Activated CD4-positive, alpha-beta memory T cell treated with anti-CD3 and anti-CD28 coated beads, Interleukin-2, amount 10 ng/mL, durations not matched to agents 7 days and 5 days (primary cell): ENCODE data around the gene ERGIC1. TPM values are rescaled to one million over a fixed set of nuclear protein-coding genes. Genes with fewer than 3 reads are reported as not detected.
"Not testable (repeated sequence)": the region's sequence is repeated elsewhere in the genome, so short reads cannot be mapped to it uniquely, and the experiment has no call there.

Source experiments
- CTCF ChIA-PET: fragments of 350-600 bp; sonication (Branson Sonifier 250); formaldehyde crosslinking; loops from one replicate; lab custom pipeline; 2021; ENCODE audit warnings: antibody characterized with exemption, inconsistent platforms; lab: Charles Lee
- POLR2A ChIA-PET: fragments of 350-600 bp; sonication (Branson Sonifier 250); formaldehyde crosslinking; loops from one replicate; lab custom pipeline; 2021; ENCODE audit warnings: antibody characterized with exemption; lab: Charles Lee
- DNase-seq: peaks from one replicate; pipeline ENCODE4 v3.0.0-alpha.2; 2020
- H3K27ac Mint-ChIP-seq: one replicate; pipeline ENCODE4 v1.8.0; 2021; ENCODE audit warnings: mild to moderate bottlenecking, mixed read lengths
- H3K27me3 Mint-ChIP-seq: one replicate; pipeline ENCODE4 v1.8.0; 2021; ENCODE audit warnings: mixed read lengths
- H3K36me3 Mint-ChIP-seq: one replicate; pipeline ENCODE4 v1.8.0; 2021; ENCODE audit warnings: low read depth, mixed read lengths
- H3K4me1 Mint-ChIP-seq: one replicate; pipeline ENCODE4 v1.8.0; 2021; ENCODE audit warnings: mixed read lengths
- H3K4me3 Mint-ChIP-seq: one replicate; pipeline ENCODE4 v1.8.0; 2021; ENCODE audit warnings: mild to moderate bottlenecking, mixed read lengths
- H3K9me3 Mint-ChIP-seq: one replicate; pipeline ENCODE4 v1.8.0; 2021; ENCODE audit warnings: mixed read lengths
- total RNA-seq, 2 experiments: library from RNA; stranded (reverse); gene quantifications; one replicate each; pipeline ENCODE4 v1.2.3, GENCODE V29; 2021

Gene ERGIC1, protein sequence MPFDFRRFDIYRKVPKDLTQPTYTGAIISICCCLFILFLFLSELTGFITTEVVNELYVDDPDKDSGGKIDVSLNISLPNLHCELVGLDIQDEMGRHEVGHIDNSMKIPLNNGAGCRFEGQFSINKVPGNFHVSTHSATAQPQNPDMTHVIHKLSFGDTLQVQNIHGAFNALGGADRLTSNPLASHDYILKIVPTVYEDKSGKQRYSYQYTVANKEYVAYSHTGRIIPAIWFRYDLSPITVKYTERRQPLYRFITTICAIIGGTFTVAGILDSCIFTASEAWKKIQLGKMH
- 10 to 100 TPM; 36.1 to 37.2 TPM for total RNA-seq

DNA sequence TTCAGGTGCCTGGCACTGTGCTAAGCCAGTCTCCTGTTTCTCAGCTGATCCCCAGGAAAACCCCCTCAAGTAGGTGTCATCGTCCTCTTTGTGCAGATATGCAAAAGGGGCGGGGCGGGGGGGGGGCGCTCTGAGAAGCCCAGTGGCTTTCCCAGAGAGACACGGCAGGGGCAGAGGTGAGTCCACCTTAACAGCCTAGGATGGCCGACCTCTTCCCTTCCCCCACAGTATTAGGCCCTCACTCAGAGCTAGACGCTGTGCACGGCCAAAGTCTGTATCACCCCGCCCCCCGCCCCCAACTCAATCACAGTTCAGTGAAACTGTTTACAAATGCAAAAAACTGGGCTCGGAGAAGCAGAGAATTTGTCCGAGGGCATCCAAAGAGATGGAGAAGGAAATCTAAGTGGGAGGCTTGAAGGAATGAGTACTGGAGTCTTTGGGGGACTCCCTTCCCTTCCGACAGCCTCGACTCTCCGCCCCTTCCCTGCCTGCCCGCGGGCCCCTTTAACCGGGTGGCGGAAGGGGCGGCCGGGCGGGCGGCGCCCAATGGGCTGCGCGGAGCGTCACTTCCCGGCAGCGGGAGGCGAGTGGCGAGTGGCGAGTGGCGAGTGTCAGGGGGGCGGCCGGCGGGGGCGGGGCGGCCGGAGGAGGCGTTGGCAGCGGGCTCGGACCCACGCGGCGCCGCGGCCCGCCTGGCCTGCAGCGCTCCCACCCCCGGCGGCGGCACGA is at the start of gene ERGIC1:
Gene ERGIC1 (plus strand): TSS at position 566 of the 729 bp plus-strand sequence. CDS start 163 bp downstream, at position 729.
- ChIA-PET CTCF (interaction anchor here (1.3 kb wide), 1 partner anchor 27 kb away, joined by 3 read pairs; no protein-coding TSS in a partner anchor), POLR2A (interaction anchor here (3.2 kb wide), 1 partner anchor 62 kb away, joined by 26 read pairs; the partner anchor contains the start of gene DUSP1)
- peak within 1 kb of the TSS; percentile 78 for H3K4me3 Mint-ChIP-seq
- H3K27me3 Mint-ChIP-seq = no peaks in the 10 kb centered on the region
- peaks cover 46% of the 10 kb centered on the region for H3K4me1 Mint-ChIP-seq
- H3K27ac Mint-ChIP-seq = peak within 1 kb of the TSS; percentile 75
- DNase-seq = peak; percentile 77
- no peaks in the 10 kb centered on the region for H3K9me3 Mint-ChIP-seq
- H3K36me3 Mint-ChIP-seq = no peaks in the 10 kb centered on the region

DNA sequence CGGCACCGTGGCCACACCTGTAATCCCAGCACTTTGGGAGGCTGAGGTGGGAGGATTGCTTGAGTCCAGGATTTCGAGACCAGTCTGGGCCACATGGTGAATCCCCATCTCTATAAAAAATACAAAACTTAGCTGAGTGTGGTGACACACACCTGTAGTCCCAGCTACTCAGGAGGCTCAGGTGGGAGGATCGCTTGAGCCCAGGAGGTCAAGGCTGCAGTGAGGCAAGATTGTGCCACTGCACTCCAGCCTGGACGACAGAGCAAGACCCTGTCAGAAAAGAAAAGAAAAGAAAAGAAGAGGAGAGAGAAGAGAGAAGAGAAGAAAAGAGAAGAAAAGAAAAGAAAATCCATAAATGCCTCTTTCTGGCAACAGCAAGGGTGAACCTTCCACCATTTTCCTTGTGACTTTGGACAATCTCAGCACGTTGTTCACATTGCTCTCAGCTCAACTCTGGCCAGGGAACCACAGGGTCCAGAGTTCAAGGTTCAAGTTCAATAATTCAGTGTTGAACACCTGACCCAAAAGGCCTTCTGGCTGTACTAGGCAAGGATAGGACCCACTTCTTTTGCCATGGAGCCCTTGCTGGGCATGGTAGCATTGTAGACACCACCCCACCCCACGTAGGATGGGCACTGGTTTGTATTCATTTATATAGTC is 48.5 kb upstream of the ERGIC1 start:
- Mint-ChIP-seq H3K27ac (no peak overlapping the region), H3K27me3 (no peaks in the 10 kb centered on the region), H3K4me3 (no peak overlapping the region), H3K4me1 (peaks cover 10% of the 10 kb centered on the region), H3K9me3 (no peaks in the 10 kb centered on the region), H3K36me3 (no peaks in the 10 kb centered on the region)
- DNase-seq = no peak
- ChIA-PET POLR2A (no interaction called here), CTCF (no interaction called here)

GRCh38 chr5:172786736-172787462 is 47.2 kb upstream of the ERGIC1 start:
- Mint-ChIP-seq H3K4me3 (no peak overlapping the region), H3K27ac (no peak overlapping the region), H3K36me3 (no peaks in the 10 kb centered on the region), H3K4me1 (peaks cover 7% of the 10 kb centered on the region), H3K27me3 (no peaks in the 10 kb centered on the region), H3K9me3 (no peaks in the 10 kb centered on the region)
- DNase-seq = no peak
- ChIA-PET POLR2A (no interaction called here), CTCF (interaction anchor here (1.9 kb wide), 1 partner anchor 15 kb away, joined by 7 read pairs; no protein-coding TSS in a partner anchor)

- H3K9me3 Mint-ChIP-seq, H3K27ac Mint-ChIP-seq, H3K36me3 Mint-ChIP-seq, DNase-seq, H3K27me3 Mint-ChIP-seq, POLR2A ChIA-PET, H3K4me3 Mint-ChIP-seq, H3K4me1 Mint-ChIP-seq: not testable (repeated sequence)
- CTCF ChIA-PET = interaction anchor here (1.9 kb wide), 1 partner anchor 16 kb away, joined by 7 read pairs; no protein-coding TSS in a partner anchor
These were observed 46.5 kb upstream of the ERGIC1 start for GRCh38 chr5:172787538-172787937.

- ChIA-PET CTCF (interaction anchor here (1.4 to 1.9 kb wide), 2 partner anchors 11 to 17 kb away, joined by 4 to 7 read pairs; no protein-coding TSS in a partner anchor), POLR2A (interaction anchor here (0.8 kb wide), 1 partner anchor 18 kb away, joined by 4 read pairs; the partner anchor contains the start of gene DUSP1)
- no peak overlapping the region for H3K27ac Mint-ChIP-seq
- no peak overlapping the region for H3K4me3 Mint-ChIP-seq
- no peaks in the 10 kb centered on the region for H3K9me3 Mint-ChIP-seq
- no peaks in the 10 kb centered on the region for H3K36me3 Mint-ChIP-seq
- no peaks in the 10 kb centered on the region for H3K27me3 Mint-ChIP-seq
- H3K4me1 Mint-ChIP-seq = no peaks in the 10 kb centered on the region
- DNase-seq = no peak
These were observed 45.0 kb upstream of the ERGIC1 start for GRCh38 chr5:172788771-172789686.

- CTCF ChIA-PET = interaction anchor here (1.4 kb wide), 1 partner anchor 10 kb away, joined by 4 read pairs; no protein-coding TSS in a partner anchor
- Mint-ChIP-seq H3K36me3 (no peaks in the 10 kb centered on the region), H3K27ac (no peak overlapping the region), H3K4me3 (no peak overlapping the region), H3K9me3 (no peaks in the 10 kb centered on the region), H3K27me3 (no peaks in the 10 kb centered on the region), H3K4me1 (no peaks in the 10 kb centered on the region)
- POLR2A ChIA-PET = no interaction called here
- DNase-seq = no peak
These were observed 44.2 kb upstream of the ERGIC1 start for GRCh38 chr5:172789687-172790495.

DNA sequence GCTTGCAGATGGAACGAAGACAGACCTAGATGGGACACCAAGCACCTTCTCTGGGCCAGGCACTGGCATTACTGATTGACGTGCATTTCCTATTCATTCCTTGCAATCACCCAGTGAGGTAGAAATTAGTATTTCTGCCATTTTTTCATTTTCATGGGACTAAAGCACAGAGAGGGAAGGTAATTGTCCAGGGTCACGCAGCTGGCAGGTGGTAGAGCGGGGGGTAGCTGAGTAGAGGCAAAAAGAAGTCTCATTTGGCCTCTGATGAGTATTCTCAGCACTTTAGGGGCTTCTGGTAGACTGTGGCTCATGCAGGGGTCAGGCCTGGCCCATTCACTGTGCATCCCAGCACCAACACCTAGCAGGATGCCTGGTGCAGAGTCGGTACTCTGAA is 43.6 kb upstream of the ERGIC1 start:
- Mint-ChIP-seq H3K27me3 (no peaks in the 10 kb centered on the region), H3K9me3 (no peaks in the 10 kb centered on the region), H3K4me1 (no peaks in the 10 kb centered on the region), H3K4me3 (no peak overlapping the region), H3K27ac (no peak overlapping the region), H3K36me3 (no peaks in the 10 kb centered on the region)
- DNase-seq = no peak
- POLR2A ChIA-PET = no interaction called here
- CTCF ChIA-PET = interaction anchor here (1.0 kb wide), 1 partner anchor 149 kb away, joined by 3 read pairs; no protein-coding TSS in a partner anchor

DNA sequence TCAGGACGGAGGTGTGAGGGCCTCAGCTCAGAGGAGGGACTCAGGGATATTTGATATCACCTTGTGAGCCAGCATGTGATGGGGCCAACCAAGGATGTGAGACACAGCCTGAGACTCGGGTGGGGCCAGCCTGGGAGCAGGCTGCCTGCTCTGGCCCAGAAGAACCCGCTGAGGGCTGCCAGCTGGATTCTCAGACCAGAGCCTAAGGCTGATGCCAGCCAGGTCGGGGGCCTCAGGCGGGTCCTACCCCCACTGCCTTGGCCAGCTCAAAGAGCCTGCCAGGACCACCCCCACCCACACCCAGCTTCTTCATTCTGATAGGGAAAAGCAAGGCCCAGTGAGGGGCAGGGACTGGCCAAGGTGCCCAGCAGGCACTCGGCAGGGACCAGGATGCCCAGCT is 42.8 kb upstream of the ERGIC1 start:
- Mint-ChIP-seq H3K4me3 (no peak overlapping the region), H3K36me3 (no peaks in the 10 kb centered on the region), H3K27me3 (no peaks in the 10 kb centered on the region), H3K27ac (no peak overlapping the region), H3K9me3 (no peaks in the 10 kb centered on the region), H3K4me1 (no peaks in the 10 kb centered on the region)
- ChIA-PET CTCF (interaction anchor here (1.0 kb wide), 1 partner anchor 148 kb away, joined by 3 read pairs; no protein-coding TSS in a partner anchor), POLR2A (interaction anchor here (0.7 kb wide), 1 partner anchor 26 kb away, joined by 3 read pairs; no protein-coding TSS in a partner anchor)
- no peak for DNase-seq

GRCh38 chr5:172791726-172792445 is 42.2 kb upstream of the ERGIC1 start:
- no peak for DNase-seq
- Mint-ChIP-seq H3K27ac (no peak overlapping the region), H3K9me3 (no peaks in the 10 kb centered on the region), H3K36me3 (no peaks in the 10 kb centered on the region), H3K4me1 (no peaks in the 10 kb centered on the region), H3K27me3 (no peaks in the 10 kb centered on the region), H3K4me3 (no peak overlapping the region)
- POLR2A ChIA-PET = interaction anchor here (0.7 kb wide), 1 partner anchor 27 kb away, joined by 3 read pairs; no protein-coding TSS in a partner anchor
- CTCF ChIA-PET = no interaction called here

- Mint-ChIP-seq H3K4me1 (peaks cover 3% of the 10 kb centered on the region), H3K4me3 (no peak overlapping the region), H3K36me3 (no peaks in the 10 kb centered on the region), H3K9me3 (no peaks in the 10 kb centered on the region), H3K27ac (no peak overlapping the region), H3K27me3 (no peaks in the 10 kb centered on the region)
- ChIA-PET CTCF (no interaction called here), POLR2A (interaction anchor here (1.0 to 1.2 kb wide), 2 partner anchors 21 to 22 kb away, joined by 3 to 5 read pairs; partner anchors contain the start of gene DUSP1)
- no peak for DNase-seq
These were observed 41.1 kb upstream of the ERGIC1 start for GRCh38 chr5:172792701-172793570.
